CD4-positive, alpha-beta T cell treated with Interleukin-21 for 1 hour (primary cell): ENCODE results near the gene GABRD.

Experiments
- DNase-seq: peaks from one replicate; pipeline ENCODE4 v3.0.0-alpha.2; 2020

The GABRD gene

DNA sequence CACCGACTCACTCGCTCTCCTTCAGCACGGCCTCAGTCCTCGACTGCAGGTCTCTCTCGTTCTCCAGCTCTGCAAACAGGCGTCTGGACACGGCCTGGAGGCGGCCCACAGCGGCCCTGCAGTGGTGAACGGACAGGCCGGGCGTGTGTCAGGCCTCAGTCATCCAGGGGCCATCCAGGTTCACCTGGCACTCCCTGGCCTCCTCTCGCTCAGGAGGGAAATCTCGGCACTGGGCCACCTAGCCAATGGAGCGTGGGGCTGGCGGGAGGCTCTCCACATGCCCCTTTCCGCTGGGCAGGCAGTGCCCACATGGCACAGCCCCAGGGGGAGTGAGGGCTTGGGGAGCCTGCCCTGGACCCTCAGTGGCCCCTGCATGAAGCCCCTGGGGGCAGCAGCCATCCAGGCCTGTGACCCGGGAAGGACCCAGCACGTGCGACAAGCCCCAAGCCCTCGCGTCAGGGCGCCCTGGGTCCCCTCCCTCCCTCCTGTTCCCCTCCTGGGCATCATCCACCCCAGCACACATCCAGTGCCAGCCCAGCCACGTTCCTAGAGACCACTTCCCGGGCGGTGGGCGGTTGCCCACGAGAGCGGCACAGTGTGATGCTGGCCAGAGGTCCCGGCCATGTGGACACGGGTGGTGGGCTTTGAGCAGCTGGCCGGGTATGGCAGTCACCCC, 33.6 kb upstream of the GABRD start:
- DNase-seq = no peak

GRCh38 chr1:1986451-1987141, 32.5 kb upstream of the GABRD start:
- no peak for DNase-seq

DNA sequence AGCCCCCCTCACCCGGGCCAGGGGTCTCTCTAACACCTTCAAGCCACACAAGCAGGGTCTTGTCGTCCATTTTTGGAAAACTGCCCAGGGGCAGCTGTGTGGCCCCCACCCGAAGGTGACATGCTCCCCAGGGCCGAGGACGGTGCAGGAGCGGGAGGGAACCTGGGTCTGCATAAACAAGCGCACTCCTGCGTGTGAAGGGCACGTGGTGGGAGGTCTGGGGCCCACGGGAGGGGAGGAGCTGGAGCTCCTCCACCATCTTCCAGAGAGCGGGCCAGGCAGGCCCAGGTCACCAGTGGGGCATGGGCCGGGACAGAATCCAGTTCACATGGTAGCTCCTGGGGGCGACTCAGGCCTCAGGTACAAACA, 32.0 kb upstream of the GABRD start:
- DNase-seq = no peak

GRCh38 chr1:1988061-1988945, 30.8 kb upstream of the GABRD start:
- DNase-seq = no peak

GRCh38 chr1:1989102-1989542, 30.0 kb upstream of the GABRD start:
- DNase-seq = no peak

GRCh38 chr1:1989789-1990188, 29.4 kb upstream of the GABRD start:
- DNase-seq = no peak

- no peak for DNase-seq
Observed at GRCh38 chr1:1990222-1990621, 28.9 kb upstream of the GABRD start.

GRCh38 chr1:1994536-1994935, 24.6 kb upstream of the GABRD start:
- DNase-seq = no peak

DNA sequence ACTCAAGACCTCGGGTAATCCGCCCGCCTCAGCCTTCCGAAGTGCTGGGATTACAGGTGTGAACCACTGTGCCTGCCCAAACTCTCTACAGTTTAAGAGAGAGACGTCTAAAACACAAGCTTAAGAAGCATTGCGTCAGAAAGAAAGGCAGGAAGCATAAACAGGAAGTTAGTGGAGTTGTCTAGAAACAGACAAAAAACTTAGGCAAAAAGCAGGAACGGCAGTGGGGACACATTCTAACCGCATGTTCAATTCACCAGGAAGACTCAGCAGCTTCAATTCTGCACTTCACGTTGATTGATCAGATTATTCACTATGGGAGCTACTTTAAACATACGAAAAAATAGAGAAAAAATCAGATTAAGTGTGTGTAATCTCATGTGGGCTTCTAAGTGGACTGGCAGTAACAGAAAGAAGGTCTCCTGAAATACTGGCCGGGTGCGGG, 22.9 kb upstream of the GABRD start:
- DNase-seq = no peak

GRCh38 chr1:1997576-1997975, 21.6 kb upstream of the GABRD start:
- no peak for DNase-seq

DNA sequence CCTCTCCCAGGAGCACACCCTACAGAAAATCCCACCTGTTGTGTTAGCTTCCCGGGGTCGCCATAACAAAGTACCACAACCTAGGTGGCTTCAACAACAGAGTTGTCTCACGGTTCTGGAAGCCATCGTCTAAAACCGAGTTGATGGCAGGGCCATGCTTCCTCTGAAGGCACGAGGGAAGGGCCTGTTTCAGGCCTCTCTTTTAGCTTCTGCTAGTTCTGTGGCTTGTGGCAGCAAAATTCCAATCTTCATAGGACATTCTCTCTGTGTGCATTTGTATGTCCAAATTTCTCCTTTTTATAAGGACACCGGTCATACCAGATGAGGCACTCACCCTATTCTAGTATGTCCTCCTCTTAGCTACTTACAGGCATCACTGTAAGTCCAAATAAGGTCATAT, 18.7 kb upstream of the GABRD start:
- no peak for DNase-seq

DNA sequence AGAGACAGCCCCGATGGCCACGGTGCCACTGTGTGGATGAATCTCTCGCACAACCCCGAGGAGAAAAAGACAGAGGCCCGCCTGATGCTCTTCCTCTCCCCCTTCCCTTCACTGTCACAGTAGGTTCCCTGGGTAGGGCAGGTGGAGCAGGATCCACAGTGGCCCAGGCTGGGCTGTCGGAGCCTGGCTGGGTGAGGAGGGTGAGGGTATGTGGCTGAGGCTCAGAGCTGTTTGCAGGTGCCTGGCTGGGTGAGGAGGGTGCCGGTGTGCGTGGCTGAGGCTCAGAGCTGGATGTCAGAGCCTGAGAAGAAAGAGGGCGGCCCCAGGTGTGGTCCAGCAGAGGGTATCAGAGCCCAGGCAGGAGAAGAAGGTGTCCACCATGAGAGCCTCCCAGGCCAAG, 18.3 kb upstream of the GABRD start:
- no peak for DNase-seq

GRCh38 chr1:2001773-2002411, 17.3 kb upstream of the GABRD start:
- no peak for DNase-seq

GRCh38 chr1:2003541-2004131, 15.5 kb upstream of the GABRD start, which contains the start of gene CFAP74:
CFAP74 (minus strand) TSS chr1:2003786; CDS start chr1:1990956, 12,830 bp downstream.
- DNase-seq = no peak

DNA sequence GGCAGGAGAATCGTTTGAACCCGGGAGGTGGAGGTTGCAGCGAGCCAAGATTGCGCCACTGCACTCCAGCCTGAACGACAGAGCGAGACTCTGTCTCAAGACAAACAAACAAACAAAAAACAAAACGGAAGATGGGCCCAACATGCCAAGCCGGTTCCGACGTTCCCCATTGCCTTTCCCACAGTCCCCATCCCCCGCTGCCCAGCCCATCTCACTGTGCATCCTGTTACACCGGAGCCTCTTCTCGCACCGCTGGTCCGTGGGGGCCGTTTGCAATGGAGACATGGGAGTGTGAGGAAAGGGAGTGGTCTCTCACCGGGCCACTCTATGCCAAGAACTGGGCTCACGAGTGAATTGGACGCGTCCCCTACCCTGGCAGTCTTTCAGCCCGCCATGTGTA, 14.3 kb upstream of the GABRD start:
- no peak for DNase-seq

GRCh38 chr1:2009101-2010053, 9.8 kb upstream of the GABRD start:
- DNase-seq = no peak

DNA sequence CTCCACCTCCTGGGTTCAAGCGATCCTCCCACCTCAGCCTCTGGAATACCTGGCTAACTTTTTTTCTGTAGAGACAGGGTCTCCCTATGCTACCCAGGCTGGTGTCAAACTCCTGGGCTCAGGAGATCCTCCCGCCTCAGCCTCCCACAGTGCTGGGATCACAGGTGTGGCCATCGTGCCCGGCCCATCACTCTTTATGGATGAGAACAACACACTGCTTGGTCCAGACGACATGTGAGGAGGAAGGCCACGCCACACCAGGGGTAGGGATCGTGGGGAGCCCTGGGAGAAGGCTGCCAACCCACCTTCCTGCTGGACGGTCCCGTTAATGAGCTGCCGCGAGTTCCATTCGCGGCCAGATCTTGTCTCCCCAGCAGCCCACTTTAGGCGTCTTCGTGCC, 5.0 kb upstream of the GABRD start:
- DNase-seq = no peak

DNA sequence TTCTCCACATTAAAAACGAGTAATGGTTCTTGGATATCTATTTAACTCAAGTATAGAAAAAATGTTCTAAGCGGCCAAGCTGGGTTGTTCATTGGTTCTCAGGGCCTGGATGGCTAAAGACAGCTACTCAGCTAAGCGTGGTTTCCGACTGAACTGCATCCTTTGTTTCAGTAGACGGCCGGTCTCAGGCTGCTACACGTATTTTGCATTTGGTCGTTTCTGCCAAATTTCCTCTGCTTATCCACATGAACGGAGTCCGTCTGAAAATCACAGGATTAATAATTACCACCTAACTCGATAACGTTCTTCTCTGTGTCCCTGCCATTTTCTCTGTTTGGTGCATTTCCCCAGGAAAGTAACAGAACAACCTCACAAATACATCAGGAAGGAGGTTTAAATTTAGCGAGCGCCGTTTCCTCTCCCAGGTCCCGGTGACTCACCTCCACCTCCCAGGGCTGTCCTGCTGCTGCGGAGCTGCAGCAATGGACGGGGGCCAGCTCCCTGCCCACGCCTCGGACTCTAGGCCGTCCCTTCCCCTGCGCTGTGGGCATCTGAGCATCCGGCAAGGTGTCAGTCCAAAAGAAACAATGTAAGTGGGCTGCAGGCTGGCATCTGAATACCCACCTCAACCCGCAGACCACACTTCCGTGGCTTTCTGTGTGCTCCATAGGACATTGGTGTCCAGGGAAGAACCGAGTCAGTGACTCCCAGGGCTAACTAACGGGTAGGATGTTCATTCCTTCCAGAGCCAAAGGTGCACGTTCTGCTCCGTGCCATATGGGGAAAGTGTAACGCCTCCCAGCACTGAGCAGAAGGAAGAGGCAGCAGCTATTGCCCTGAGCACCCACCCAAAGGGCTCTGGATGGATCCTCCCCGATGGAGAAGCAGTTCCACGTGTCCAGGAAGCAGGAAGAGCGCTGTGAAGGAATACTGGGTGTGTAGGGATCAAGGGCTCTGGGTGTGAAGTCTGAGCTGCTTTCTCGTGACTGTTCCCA, 4.1 kb upstream of the GABRD start:
- no peak for DNase-seq

DNA sequence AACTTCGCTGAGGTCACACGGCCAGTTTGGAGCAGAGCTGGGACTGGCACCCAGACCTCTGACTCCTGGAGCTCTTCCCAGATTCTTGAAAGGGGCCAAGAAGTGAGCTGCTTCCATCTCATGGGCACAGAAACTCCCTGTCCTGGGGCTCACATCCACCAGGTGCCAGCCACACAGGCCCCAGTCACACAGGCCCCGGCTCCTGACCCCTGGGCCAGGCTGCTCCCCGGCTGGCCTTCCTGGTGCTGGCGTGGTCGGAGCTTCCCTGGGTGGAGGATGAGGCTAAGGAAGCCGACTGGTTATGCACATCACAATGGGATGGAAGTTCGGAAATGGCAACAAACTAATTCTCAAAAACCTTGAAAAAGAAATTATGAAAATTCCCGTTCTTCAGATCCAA, 3.0 kb upstream of the GABRD start:
- DNase-seq = no peak
